GM12874 (cell line): ENCODE measurements around the gene ARHGAP45.

Experiments
- CTCF ChIP-seq: IDR thresholded peaks from 2 replicates; pipeline ENCODE4 v1.5.1; 2011; ENCODE audit warnings: low read depth, mild to moderate bottlenecking, control low read depth, low read length, moderate library complexity; ENCODE audit not compliant: insufficient read depth

ARHGAP45 gene

DNA sequence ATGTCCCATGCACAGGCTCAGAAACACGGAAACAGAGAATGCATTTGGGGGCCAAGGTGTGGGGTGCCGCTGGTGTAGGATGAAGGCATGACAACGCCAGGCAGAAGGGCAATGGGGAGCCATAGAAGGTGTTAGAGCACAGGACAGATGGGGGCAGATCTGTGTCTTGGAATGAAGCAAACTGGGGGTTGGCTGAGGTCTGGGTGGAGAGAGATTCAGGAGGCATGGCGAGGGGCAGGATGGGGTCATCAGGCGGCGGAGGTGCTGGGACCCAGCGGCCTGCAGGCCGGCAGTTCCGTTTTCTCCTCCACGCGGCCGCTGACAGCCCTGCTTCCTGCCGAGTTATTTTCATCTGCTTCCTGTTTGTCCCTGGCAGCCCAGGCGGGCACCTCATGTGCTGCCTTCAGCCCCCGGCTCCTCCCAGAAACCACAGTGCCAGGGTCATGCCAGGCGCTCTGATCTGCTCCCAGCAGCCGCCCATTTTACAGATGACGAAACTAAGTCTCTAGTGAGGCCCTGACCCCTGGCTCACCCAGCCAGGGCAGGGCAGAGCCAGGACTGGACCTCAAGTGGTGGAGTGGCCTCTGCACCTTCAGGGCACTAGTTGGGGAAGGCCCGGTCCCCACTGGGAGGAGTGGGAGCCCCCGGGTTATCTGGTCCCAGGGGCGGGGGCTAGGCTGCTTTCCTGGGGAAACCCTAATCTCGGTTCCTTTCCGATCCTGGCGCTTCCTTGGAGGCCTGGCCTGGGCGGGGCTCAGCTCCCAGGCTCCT, 2.2 kb downstream of the ARHGAP45 start:
- TF ChIP-seq CTCF: no peak

DNA sequence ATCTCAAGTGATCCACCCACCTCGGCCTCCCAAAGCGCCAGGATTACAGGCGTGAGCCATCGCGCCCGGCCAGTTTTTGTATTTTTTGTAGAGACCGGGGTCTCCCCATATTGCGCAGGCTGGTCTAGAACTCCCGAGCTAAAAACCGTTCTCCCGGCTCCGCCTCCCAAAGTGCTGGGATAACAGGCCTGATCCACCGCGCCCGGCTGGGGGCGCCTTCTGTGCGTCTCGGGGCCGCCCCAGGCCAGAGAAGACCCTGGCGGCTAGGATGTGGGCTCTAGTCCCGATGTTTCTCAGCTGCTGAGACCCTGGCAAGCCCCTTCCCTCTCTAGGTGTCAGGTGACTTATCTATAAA, 3.6 kb downstream of the ARHGAP45 start:
- no peak for TF ChIP-seq CTCF

DNA sequence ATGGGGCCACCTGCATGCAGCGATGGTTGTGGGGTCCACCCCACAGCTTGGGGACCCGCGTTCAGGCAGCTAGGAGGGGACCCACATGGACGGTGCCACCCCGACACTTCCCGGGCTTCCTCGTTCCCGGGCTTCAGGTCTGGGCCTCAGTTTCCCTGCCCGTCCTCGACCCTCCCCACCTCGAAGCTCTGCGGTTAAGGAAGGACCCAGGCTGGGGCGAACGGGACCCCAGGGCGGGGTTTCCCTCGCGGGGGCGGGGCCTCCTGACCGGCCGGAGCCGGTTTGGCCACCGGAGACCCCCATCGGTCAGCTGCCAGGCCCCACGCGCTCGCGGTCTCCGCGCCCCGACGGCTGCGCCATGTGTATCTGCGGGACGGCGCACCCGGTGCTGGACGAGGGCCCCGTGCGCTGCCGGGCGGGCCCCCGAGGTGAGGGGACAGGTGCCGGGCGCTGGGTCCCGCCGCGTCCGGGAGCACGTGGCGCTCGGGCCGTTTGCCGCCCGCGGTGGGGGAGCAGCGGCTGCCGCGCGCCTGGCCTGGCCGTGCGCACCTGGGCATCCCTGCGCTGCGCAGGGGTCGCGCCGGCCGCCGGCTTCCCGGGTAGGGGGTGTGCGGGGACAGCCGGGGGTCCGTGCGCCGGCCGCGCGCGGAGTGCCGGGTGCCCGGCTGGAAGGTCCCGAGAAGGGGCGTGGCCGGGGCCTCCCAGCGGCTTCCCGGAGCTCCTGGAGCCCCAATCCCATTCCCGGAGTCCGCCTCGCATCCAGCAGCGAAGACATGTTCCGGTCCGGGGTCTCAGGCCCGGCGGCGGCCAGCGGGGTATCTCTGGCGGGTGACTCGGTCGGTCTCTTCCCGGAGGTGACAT, 4.2 kb downstream of the ARHGAP45 start:
- no peak for TF ChIP-seq CTCF

GRCh38 chr19:1072371-1073015, 5.5 kb downstream of the ARHGAP45 start:
- TF ChIP-seq CTCF: no peak

DNA sequence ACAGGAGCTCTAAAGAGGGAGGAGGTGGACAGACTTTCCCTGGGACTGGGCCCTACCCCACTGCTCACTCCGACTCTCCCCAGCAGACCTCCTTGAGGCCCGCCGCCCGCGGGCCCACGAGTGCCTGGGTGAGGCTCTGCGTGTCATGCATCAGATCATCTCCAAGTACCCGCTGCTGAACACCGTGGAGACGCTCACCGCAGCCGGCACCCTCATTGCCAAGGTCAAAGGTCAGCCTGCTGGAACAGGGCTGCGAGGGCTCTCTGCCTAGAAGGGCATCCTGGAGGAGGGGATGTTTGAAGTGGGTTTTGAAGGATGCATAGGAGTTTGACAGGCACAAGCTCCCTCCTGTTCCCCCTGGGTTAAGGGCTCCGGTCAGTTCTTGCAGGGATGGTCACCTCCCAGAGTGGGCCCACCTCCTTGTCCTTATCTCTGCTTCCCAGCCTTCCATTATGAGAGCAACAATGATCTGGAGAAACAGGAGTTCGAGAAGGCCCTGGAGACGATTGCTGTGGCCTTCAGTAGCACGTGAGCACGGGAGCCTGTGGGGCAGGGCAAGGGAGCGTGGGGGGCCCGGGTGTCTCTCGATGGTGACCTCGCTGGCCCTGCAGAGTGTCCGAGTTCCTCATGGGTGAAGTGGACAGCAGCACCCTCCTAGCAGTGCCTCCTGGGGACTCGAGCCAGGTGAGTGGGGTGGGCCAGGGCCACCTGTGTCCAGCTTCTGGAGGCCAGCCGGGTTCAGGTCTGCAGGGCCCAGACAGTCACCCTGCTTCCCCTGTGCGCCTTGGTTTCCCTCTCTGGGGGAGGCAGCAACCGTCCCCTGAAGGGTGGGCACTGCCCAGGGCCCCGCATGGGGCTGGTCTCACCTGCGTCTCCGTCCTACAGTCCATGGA, 6.3 kb downstream of the ARHGAP45 start:
- no peak for TF ChIP-seq CTCF

DNA sequence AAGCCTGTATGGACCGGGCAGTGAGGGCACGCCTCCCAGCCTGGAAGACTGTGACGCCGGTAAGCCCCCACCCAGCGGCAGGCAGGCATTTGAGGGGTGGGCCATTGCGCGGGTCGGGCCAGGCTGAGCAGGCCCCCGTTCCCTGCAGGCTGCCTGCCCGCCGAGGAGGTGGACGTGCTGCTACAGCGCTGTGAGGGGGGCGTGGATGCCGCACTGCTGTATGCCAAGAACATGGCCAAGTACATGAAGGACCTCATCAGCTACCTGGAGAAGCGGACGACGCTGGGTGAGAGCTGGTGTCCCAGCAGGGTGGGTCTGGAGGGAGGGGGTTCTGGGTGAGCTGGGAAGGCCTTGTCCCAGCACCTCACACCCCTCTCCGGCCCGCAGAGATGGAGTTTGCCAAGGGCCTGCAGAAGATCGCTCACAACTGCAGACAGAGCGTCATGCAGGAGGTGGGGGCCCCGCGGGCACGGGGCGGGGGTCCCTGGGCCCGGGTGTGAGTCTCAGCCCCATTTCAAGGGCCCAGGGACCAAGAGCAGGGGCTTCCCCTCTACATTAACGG, 7.1 kb downstream of the ARHGAP45 start:
- TF ChIP-seq CTCF: no peak
